T-cell (primary cell): ENCODE measurements around the gene MSANTD1. TPM values are rescaled to one million over a fixed set of nuclear protein-coding genes. Genes with fewer than 3 reads are reported as not detected.

Experiments used
- ATAC-seq, 4 experiments: fragments of 200-7000 bp in 3 of 4; fragments of 150-1000 bp in 1 of 4; cut with Tn5 transposase; replicated peaks in 1 of 4; 1 replicate in 3 of 4; 2 replicates in 1 of 4; pipeline ENCODE4 v1.10.0; 2021; ENCODE audit warnings: moderate library complexity in 3 of 4, mild to moderate bottlenecking in 2 of 4, moderate number of reproducible peaks in 1 of 4
- CTCF ChIA-PET, 2 donors: fragments of 300-600 bp; sonication (Branson Sonifier 250); formaldehyde crosslinking; loops; one replicate each; lab custom pipeline; 2022; ENCODE audit warnings: antibody characterized with exemption in 2 of 2; lab: Charles Lee
- POLR2A ChIA-PET, 2 donors: fragments of 300-600 bp; sonication (Branson Sonifier 250); formaldehyde crosslinking; loops; one replicate each; lab custom pipeline; 2022; ENCODE audit warnings: antibody characterized with exemption in 2 of 2; lab: Charles Lee
- DNase-seq, 35 experiments: peaks; one replicate each; pipeline versions ENCODE4 v3.0.0 to v3.0.0-alpha.2; 2013 to 2023
- H3K27ac ChIP-seq: one replicate; pipeline ENCODE4 v1.5.1; 2013; ENCODE audit warnings: low read length
- H3K27me3 ChIP-seq, 2 experiments: replicated peaks in 1 of 2; 1 replicate in 1 of 2; 2 replicates in 1 of 2; pipeline versions ENCODE4 v1.6.1 to v1.7.0; 2013; ENCODE audit warnings: low read length in 1 of 2, mixed read lengths in 1 of 2; ENCODE audit not compliant: control insufficient read depth in 2 of 2, insufficient read depth in 2 of 2; ENCODE audit errors: extremely low read depth in 1 of 2
- H3K36me3 ChIP-seq, 2 donors: 1 replicate in 1 of 2; 2 replicates in 1 of 2; pipeline versions ENCODE4 v1.6.1 to v1.7.0; 2013; ENCODE audit warnings: low read length in 1 of 2; ENCODE audit not compliant: control insufficient read depth in 2 of 2, insufficient read depth in 1 of 2; ENCODE audit errors: extremely low read depth in 1 of 2
- H3K4me1 ChIP-seq, 2 experiments: 1 replicate in 1 of 2; 2 replicates in 1 of 2; pipeline versions ENCODE4 v1.6.1 to v1.7.0; 2013; ENCODE audit warnings: low read length in 2 of 2, mixed read lengths in 1 of 2; ENCODE audit not compliant: insufficient read depth in 2 of 2, control insufficient read depth in 1 of 2; ENCODE audit errors: extremely low read depth in 1 of 2
- H3K4me3 ChIP-seq, 2 donors: 1 replicate in 1 of 2; 2 replicates in 1 of 2; pipeline versions ENCODE4 v1.5.1 to v1.7.0; 2013; ENCODE audit warnings: mild to moderate bottlenecking in 2 of 2, low read length in 1 of 2, moderate library complexity in 1 of 2; ENCODE audit not compliant: control insufficient read depth in 1 of 2; ENCODE audit errors: extremely low read depth in 1 of 2
- H3K9me3 ChIP-seq: 2 replicates; pipeline ENCODE4 v1.7.0; 2013
- H3K27ac Mint-ChIP-seq, 2 donors: one replicate each; pipeline ENCODE4 v1.8.0; 2020 to 2021; ENCODE audit warnings: mild to moderate bottlenecking in 2 of 2, mixed read lengths in 2 of 2
- H3K27me3 Mint-ChIP-seq, 2 donors: one replicate each; pipeline ENCODE4 v1.8.0; 2021 to 2022; ENCODE audit warnings: mixed read lengths in 2 of 2
- H3K36me3 Mint-ChIP-seq: one replicate; pipeline ENCODE4 v1.8.0; 2021; ENCODE audit warnings: mixed read lengths
- H3K4me1 Mint-ChIP-seq, 3 donors: one replicate each; pipeline ENCODE4 v1.8.0; 2020 to 2022; ENCODE audit warnings: mixed read lengths in 3 of 3, mild to moderate bottlenecking in 1 of 3
- H3K4me3 Mint-ChIP-seq, 3 donors: one replicate each; pipeline ENCODE4 v1.8.0; 2020 to 2022; ENCODE audit warnings: mild to moderate bottlenecking in 3 of 3, mixed read lengths in 3 of 3, moderate library complexity in 3 of 3
- H3K9me3 Mint-ChIP-seq, 3 donors: one replicate each; pipeline ENCODE4 v1.8.0; 2020 to 2022; ENCODE audit warnings: mixed read lengths in 3 of 3
- WGBS: methylation state at CpG from one replicate; pipeline ENCODE4 v1.1.5; 2013; ENCODE audit warnings: missing lambda C conversion rate; ENCODE audit not compliant: insufficient coverage; 5-methylcytosine and 5-hydroxymethylcytosine counted together
- total RNA-seq, 35 experiments: library from RNA in 6 of 35; stranded (reverse) in 6 of 35; fragments of 120-200 nt in 1 of 35; gene quantifications; one replicate each; pipeline versions ENCODE4 v1.2.1 to v1.2.4 and lab custom pipeline; 2013 to 2026

The MSANTD1 gene
- total RNA-seq, 5 donors from 2014 or later (not counting 1 experiment from before 2014, with no cell fraction given): 0.60 to 2.5 (median 1.6) TPM

DNA sequence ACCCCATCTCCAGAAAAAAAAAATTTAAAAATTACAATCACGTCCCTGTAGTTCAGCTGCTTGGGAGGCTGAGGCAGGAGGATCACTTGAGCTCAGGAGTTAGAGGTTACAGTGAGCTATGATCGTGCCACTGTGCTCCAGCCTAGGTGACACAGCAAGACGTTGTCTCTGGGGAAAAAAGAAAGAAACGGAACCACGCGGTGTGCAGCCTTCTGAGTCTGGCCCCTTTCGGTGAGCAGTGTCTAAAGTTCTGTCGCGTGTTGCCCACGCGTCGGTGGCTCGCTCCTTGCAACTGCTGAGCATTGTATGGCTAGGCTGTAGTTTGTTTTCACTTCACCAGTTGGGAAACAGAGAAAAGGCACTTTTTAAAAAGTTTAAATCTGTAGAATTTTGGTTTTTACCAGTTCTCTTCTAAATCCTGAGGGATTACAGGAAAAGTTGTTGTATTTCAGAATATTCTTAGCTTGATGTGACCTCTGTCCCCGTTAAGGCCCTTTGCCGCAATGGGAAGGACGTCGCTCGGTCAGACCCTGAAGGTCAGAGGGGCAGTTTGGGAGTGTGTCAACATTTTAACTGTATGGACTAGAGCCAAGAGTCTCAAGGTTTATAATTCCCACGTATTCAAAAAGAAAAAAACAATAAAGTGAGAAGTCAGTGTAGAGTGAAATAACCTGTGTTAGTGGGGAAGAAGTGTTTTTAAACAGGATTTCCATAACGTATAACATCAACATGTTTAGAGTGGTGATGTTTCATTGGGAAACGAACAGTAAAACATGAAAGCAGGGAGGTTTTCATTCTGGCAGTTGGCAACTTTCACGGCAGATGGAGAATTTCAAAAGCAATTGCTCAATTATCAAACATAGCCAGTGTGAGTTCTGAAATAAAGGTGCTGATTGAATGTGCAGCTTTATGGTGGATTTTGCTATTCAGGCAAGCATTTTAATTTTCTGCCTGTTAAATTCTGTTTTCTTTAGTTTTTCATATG lies 45.8 kb upstream of the MSANTD1 start:
- no peaks in the 10 kb centered on the region for H3K27me3 Mint-ChIP-seq

DNA sequence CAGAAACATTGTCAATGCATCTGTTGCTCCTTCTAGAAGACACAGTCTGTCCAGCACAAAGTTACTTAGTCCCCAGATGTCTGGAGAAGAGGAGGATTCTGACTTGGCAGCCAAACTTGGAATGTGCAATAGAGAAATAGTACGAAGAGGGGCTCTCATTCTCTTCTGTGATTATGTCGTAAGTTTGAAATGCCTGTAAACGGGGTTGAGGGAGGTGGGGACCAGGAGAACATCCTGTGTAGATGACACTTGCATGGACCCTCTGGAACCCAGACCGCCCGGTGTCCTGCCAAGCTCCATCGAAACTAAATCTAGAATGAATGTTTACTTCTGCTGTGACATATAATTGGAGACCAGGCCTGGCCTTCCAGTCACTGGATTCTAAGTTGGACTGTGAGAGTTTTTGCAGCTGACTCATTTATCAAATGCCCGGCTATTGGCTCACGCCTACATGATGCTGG lies 45.0 kb upstream of the MSANTD1 start:
- H3K4me1 Mint-ChIP-seq: peaks cover 44 to 46% (median 46%) of the 10 kb centered on the region in 3 donors
- Histone ChIP-seq H3K4me3 (no peak overlapping the region), H3K27me3 (no peaks in the 10 kb centered on the region), H3K9me3 (no peaks in the 10 kb centered on the region), H3K4me1 (peaks cover 32 to 46% of the 10 kb centered on the region in 2 experiments), H3K27ac (peak overlapping the region; percentile 14), H3K36me3 (peaks cover 9 to 40% of the 10 kb centered on the region in 2 donors)
- DNase-seq: no peak
- 87% methylated on average over 6 of the region's 8 CpGs for WGBS
- H3K27ac Mint-ChIP-seq: no peak overlapping the region
- H3K9me3 Mint-ChIP-seq: no peaks in the 10 kb centered on the region
- H3K4me3 Mint-ChIP-seq: no peak overlapping the region
- ChIA-PET POLR2A (interaction anchor here in 1 of 2 donors (0.7 kb wide), 1 partner anchor 22 kb away, joined by 3 read pairs; no protein-coding TSS in a partner anchor), CTCF (no interaction called here)
- H3K27me3 Mint-ChIP-seq: no peaks in the 10 kb centered on the region
- ATAC-seq: no peak
- peaks cover 32% of the 10 kb centered on the region for H3K36me3 Mint-ChIP-seq

More for the DNA sequence above, 45.8 kb upstream of the MSANTD1 start:
- CTCF ChIA-PET: interaction anchor here in 1 of 2 donors (1.0 kb wide), 2 partner anchors 9 to 12 kb away, joined by 3 read pairs; no protein-coding TSS in a partner anchor
- DNase-seq: peak in 7 of 35 experiments; percentile 6 to 55 (median 11)
- Histone ChIP-seq H3K36me3 (peaks cover 9 to 32% of the 10 kb centered on the region in 2 donors), H3K27ac (peak overlapping the region; percentile 48), H3K27me3 (no peaks in the 10 kb centered on the region), H3K4me3 (peak overlapping the region; percentile 21 to 33), H3K9me3 (no peaks in the 10 kb centered on the region), H3K4me1 (peaks cover 32 to 55% of the 10 kb centered on the region in 2 experiments)
- WGBS: 48% methylated on average over 8 of the region's 22 CpGs
- ATAC-seq: peak; percentile 32 to 34 (median 32)
- H3K27ac Mint-ChIP-seq: peak overlapping the region; percentile 82 to 87
- H3K4me3 Mint-ChIP-seq: peak overlapping the region; percentile 59 to 73 (median 65)
- H3K9me3 Mint-ChIP-seq: no peaks in the 10 kb centered on the region
- peaks cover 26% of the 10 kb centered on the region for H3K36me3 Mint-ChIP-seq
- POLR2A ChIA-PET: interaction anchor here in 1 of 2 donors (0.7 kb wide), 1 partner anchor 23 kb away, joined by 3 read pairs; no protein-coding TSS in a partner anchor
- peaks cover 44 to 49% (median 49%) of the 10 kb centered on the region in 3 donors for H3K4me1 Mint-ChIP-seq

DNA sequence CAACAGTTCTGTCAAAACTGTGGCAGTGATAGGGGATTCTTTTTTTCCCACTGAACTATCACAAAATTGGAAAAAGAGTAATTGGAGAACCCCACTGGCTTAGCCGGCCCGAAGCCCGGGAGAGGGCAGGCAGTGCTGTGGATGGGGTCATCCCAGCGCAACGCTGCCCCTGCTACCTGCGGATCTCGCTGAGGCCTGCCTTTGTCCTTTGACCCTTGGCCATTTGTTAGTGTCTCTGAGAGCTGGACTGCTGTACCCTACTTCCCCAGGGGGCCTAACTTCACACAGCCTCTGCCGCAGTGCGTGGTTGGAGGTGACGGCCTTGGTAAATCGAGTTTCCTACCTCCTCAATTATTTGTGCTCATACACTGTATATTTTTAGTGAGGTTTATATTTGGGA lies 43.0 kb upstream of the MSANTD1 start:
- 97% methylated on average over 5 of the region's 11 CpGs for WGBS
- no peaks in the 10 kb centered on the region for H3K27me3 Mint-ChIP-seq
- no peaks in the 10 kb centered on the region for H3K27me3 ChIP-seq
- H3K4me3 ChIP-seq: no peak overlapping the region
- DNase-seq (no peak), ATAC-seq (no peak)
- peaks cover 31 to 34% (median 34%) of the 10 kb centered on the region in 3 donors for H3K4me1 Mint-ChIP-seq
- H3K27ac Mint-ChIP-seq: no peak overlapping the region
- H3K9me3 Mint-ChIP-seq: no peaks in the 10 kb centered on the region
- H3K4me1 ChIP-seq: peaks cover 26 to 37% of the 10 kb centered on the region in 2 experiments
- no peak overlapping the region for H3K4me3 Mint-ChIP-seq
- CTCF ChIA-PET: no interaction called here
- no peak overlapping the region for H3K27ac ChIP-seq
- H3K9me3 ChIP-seq: no peaks in the 10 kb centered on the region
- peaks cover 5 to 49% of the 10 kb centered on the region in 2 donors for H3K36me3 ChIP-seq
- H3K36me3 Mint-ChIP-seq: peaks cover 47% of the 10 kb centered on the region
- POLR2A ChIA-PET: no interaction called here

DNA sequence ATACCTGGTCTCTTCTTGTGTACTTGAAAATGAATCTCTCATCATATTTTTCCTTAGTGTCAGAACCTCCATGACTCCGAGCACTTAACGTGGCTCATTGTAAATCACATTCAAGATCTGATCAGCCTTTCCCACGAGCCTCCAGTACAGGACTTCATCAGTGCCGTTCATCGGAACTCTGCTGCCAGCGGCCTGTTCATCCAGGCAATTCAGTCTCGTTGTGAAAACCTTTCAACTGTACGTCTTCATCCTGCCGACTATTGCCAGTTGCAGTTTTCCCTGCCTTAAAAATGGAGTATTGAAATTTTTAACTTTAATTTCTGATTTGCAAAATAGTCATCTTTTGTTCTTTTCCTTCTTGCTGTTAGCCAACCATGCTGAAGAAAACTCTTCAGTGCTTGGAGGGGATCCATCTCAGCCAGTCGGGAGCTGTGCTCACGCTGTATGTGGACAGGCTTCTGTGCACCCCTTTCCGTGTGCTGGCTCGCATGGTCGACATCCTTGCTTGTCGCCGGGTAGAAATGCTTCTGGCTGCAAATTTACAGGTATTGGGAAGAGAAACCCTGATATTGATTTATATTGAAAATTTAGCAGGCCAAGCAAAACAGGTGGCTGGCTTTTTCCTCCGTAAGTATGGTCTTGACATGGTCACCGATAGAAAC lies 42.4 kb upstream of the MSANTD1 start:
- Mint-ChIP-seq H3K36me3 (peaks cover 47% of the 10 kb centered on the region), H3K27ac (peak overlapping the region in 1 of 2 donors; percentile 6), H3K4me1 (peaks cover 25 to 29% (median 28%) of the 10 kb centered on the region in 3 donors), H3K27me3 (no peaks in the 10 kb centered on the region), H3K4me3 (no peak overlapping the region), H3K9me3 (no peaks in the 10 kb centered on the region)
- POLR2A ChIA-PET: no interaction called here
- CTCF ChIA-PET: no interaction called here
- H3K27ac ChIP-seq: no peak overlapping the region
- H3K27me3 ChIP-seq: no peaks in the 10 kb centered on the region
- H3K4me1 ChIP-seq: peaks cover 20 to 31% of the 10 kb centered on the region in 2 experiments
- H3K4me3 ChIP-seq: no peak overlapping the region
- H3K36me3 ChIP-seq: peaks cover 7 to 49% of the 10 kb centered on the region in 2 donors
- 98% methylated on average over 16 of the region's 18 CpGs for WGBS
- no peaks in the 10 kb centered on the region for H3K9me3 ChIP-seq
- ATAC-seq: no peak
- DNase-seq: no peak

DNA sequence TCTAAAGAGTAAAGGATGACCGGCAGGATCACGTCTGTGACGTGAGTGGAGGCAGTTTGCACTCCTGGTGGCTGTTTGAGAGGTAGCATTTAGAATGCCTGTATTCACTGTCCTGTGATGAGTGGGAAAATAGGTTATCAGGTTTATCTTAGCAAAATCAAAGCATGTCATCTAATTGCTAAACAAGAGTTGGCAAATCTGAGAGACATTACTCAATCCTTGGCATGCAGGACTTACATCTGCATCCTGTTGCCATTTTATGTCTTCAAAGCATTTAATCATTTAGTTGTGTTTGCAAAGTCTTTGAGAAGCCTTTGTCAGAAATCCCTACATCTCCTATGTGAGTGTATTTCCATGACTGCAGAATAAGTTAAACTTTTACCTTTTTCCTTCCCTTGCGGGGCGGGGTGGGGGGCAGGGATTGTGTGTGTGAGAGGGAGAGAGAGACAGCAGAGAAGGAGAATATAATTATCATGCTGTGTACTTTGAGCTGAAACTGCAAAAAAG lies 41.4 kb upstream of the MSANTD1 start:
- no peak for ATAC-seq
- ChIA-PET CTCF (no interaction called here), POLR2A (no interaction called here)
- no CpG with 5 or more reads among the region's 5 CpGs for WGBS
- Mint-ChIP-seq H3K4me3 (no peak overlapping the region), H3K4me1 (peaks cover 15 to 19% (median 18%) of the 10 kb centered on the region in 3 donors), H3K9me3 (no peaks in the 10 kb centered on the region), H3K27me3 (no peaks in the 10 kb centered on the region), H3K27ac (no peak overlapping the region), H3K36me3 (peaks cover 52% of the 10 kb centered on the region)
- H3K27ac ChIP-seq: no peak overlapping the region
- H3K4me3 ChIP-seq: no peak overlapping the region
- H3K9me3 ChIP-seq: no peaks in the 10 kb centered on the region
- H3K4me1 ChIP-seq: peaks cover 13 to 21% of the 10 kb centered on the region in 2 experiments
- no peaks in the 10 kb centered on the region for H3K27me3 ChIP-seq
- DNase-seq: no peak
- H3K36me3 ChIP-seq: peaks cover 13 to 57% of the 10 kb centered on the region in 2 donors

DNA sequence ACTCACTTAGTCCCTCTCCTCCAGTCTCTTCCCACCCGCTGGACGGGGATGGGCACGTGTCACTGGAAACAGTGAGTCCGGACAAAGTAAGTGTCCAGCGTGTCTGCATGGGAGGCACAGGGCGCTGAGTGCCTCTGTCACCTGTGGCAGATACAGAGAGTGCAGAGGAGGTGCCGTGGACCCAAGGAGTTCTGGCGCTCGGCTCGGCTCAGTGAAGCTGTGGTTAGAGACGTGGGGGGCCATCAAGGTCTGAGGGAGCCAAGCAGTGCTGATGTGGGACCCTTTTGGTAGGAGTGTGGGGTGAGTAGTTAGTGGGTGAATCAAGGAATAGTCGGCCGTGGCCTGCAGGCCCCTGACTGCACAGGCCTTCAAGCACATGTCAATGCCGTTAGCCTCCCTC lies 40.1 kb upstream of the MSANTD1 start:
- 97% methylated on average over 11 of the region's 14 CpGs for WGBS
- Mint-ChIP-seq H3K9me3 (no peaks in the 10 kb centered on the region), H3K36me3 (peaks cover 61% of the 10 kb centered on the region), H3K4me3 (no peak overlapping the region), H3K4me1 (peaks cover 3 to 6% (median 5%) of the 10 kb centered on the region in 3 donors), H3K27ac (no peak overlapping the region), H3K27me3 (no peaks in the 10 kb centered on the region)
- ATAC-seq: no peak
- no peaks in the 10 kb centered on the region for H3K27me3 ChIP-seq
- DNase-seq: no peak
- CTCF ChIA-PET: no interaction called here
- POLR2A ChIA-PET: no interaction called here
- peaks cover 3 to 11% of the 10 kb centered on the region in 2 experiments for H3K4me1 ChIP-seq
- no peaks in the 10 kb centered on the region for H3K9me3 ChIP-seq
- H3K4me3 ChIP-seq: no peak overlapping the region
- peaks cover 22 to 69% of the 10 kb centered on the region in 2 donors for H3K36me3 ChIP-seq
- no peak overlapping the region for H3K27ac ChIP-seq
